ENCODE results near the gene ARHGAP25.

- no peak for TF ChIP-seq CTCF (conservative IDR thresholded peaks at IDR 0.05; ENCODE audit: low read length)
- no peak for TF ChIP-seq EZH2phosphoT487 (IDR thresholded peaks at IDR 0.05; ENCODE audit: borderline replicate concordance, low read depth, low read length)
Measured at GRCh38 chr2:68721482-68722101, 13.0 kb upstream of the ARHGAP25 start.
